K562 (cell line): ENCODE data around the gene JAKMIP2. TPM values are rescaled to one million over a fixed set of nuclear protein-coding genes. Genes with fewer than 3 reads are reported as not detected.

ENCODE experiments used
- ATAC-seq: fragments of 200-7000 bp; cut with Tn5 transposase; 3 replicates; pipeline ENCODE4 v1.9.1; 2020; ENCODE audit warnings: moderate library complexity
- BruUV-seq: library from RNA; stranded (reverse); fragments of 400-500 nt; replicated peaks from 2 replicates; lab custom pipeline; 2021; lab: Mats Ljungman, UMichigan
- CTCF ChIA-PET: fragments of 300-600 bp; formaldehyde crosslinking; extraction: SDS; loops from one replicate; lab custom pipeline; 2021; ENCODE audit warnings: low intra/inter-chr PET ratio; lab: Yijun Ruan, JAX
- POLR2A ChIA-PET: fragments of 300-600, 350-650 bp; sonication (Branson Sonifier 250); formaldehyde crosslinking; extraction: SDS; loops from one replicate; lab custom pipeline; 2021; ENCODE audit warnings: antibody characterized with exemption, inconsistent platforms; lab: Yijun Ruan, JAX
- DNase-seq, 4 experiments: peaks; one replicate each; pipeline versions ENCODE4 v3.0.0 to v3.0.0-alpha.2; 2011 to 2018; ENCODE audit warnings: low spot score in 3 of 4, mixed read lengths in 3 of 4; ENCODE audit errors: extremely low read depth in 1 of 4
- FAIRE-seq: peaks from 2 replicates; lab custom pipeline; 2011; peaks lifted over from hg19 to GRCh38; lab: Jason Lieb, UNC
- H2AFZ ChIP-seq: 2 replicates; pipeline ENCODE4 v1.6.0; 2011; ENCODE audit warnings: low read depth, low read length, control low read depth, inconsistent platforms
- H3K27ac ChIP-seq: fragments of 200-600 bp; 3 replicates; pipeline ENCODE4 v1.8.0; 2011; ENCODE audit warnings: low read depth, mild to moderate bottlenecking, control low read depth, inconsistent platforms, low read length, moderate library complexity, mixed read lengths; ENCODE audit errors: extremely low read depth
- H3K27me3 ChIP-seq, 2 experiments: fragments of 300-600 bp in 1 of 2; 2 replicates in 1 of 2; 3 replicates in 1 of 2; pipeline versions ENCODE4 v1.6.0 to v1.8.0; 2011; ENCODE audit warnings: inconsistent platforms in 2 of 2, low read length in 2 of 2, mild to moderate bottlenecking in 1 of 2, mixed read lengths in 1 of 2, moderate library complexity in 1 of 2; ENCODE audit not compliant: control insufficient read depth in 2 of 2, insufficient read depth in 2 of 2
- H3K36me3 ChIP-seq: fragments of 300-600 bp; 3 replicates; pipeline ENCODE4 v1.8.0; 2011; ENCODE audit warnings: mild to moderate bottlenecking, low read length, inconsistent platforms; ENCODE audit not compliant: control insufficient read depth, insufficient read depth
- H3K4me1 ChIP-seq, 2 experiments: fragments of 200-600 bp in 1 of 2; replicated peaks in 1 of 2; 2 replicates in 1 of 2; 3 replicates in 1 of 2; pipeline versions ENCODE4 v1.5.1 to v1.8.0; 2011; ENCODE audit warnings: inconsistent platforms in 2 of 2, low read length in 2 of 2, mild to moderate bottlenecking in 1 of 2, mixed read lengths in 1 of 2, moderate library complexity in 1 of 2; ENCODE audit not compliant: control insufficient read depth in 2 of 2, insufficient read depth in 2 of 2
- H3K4me2 ChIP-seq: 2 replicates; pipeline ENCODE4 v1.6.1; 2011; ENCODE audit warnings: low read length, control low read depth, inconsistent platforms, mixed read lengths; ENCODE audit not compliant: insufficient read depth
- H3K4me3 ChIP-seq: fragments of 200-600 bp; sonication (generic), shearing (Covaris generic); 2 replicates; pipeline ENCODE4 v1.5.1; 2016; ENCODE audit warnings: control low read depth, inconsistent platforms
- H3K79me2 ChIP-seq: fragments of 200-600 bp; 3 replicates; pipeline ENCODE4 v1.8.0; 2011; ENCODE audit warnings: low read length, inconsistent platforms; ENCODE audit not compliant: control insufficient read depth, insufficient read depth
- H3K9ac ChIP-seq, 2 experiments: 2 replicates each; pipeline versions ENCODE4 v1.6.0 to v1.6.1; 2011; ENCODE audit warnings: low read depth in 2 of 2, low read length in 2 of 2, control low read depth in 1 of 2, inconsistent platforms in 1 of 2, mild to moderate bottlenecking in 1 of 2, mixed read lengths in 1 of 2; ENCODE audit not compliant: insufficient read depth in 1 of 2
- H3K9me1 ChIP-seq: one replicate; pipeline ENCODE4 v1.6.0; 2011; ENCODE audit warnings: inconsistent platforms, mild to moderate bottlenecking, low read length, moderate library complexity; ENCODE audit not compliant: control insufficient read depth, insufficient read depth
- H3K9me3 ChIP-seq: replicated peaks from 2 replicates; pipeline ENCODE4 v1.5.1; 2011; ENCODE audit warnings: low read depth, low read length, inconsistent platforms; ENCODE audit not compliant: control insufficient read depth, insufficient read depth
- H4K20me1 ChIP-seq: replicated peaks from 2 replicates; pipeline ENCODE4 v1.6.1; 2011; ENCODE audit warnings: low read length, inconsistent platforms, mixed read lengths; ENCODE audit not compliant: control insufficient read depth, insufficient read depth
- BDP1 ChIP-seq: IDR thresholded peaks from 3 replicates; pipeline ENCODE4 v1.6.1; 2011; ENCODE audit not compliant: insufficient read length, insufficient read depth
- CBX2 ChIP-seq: fragments of 200-600 bp; sonication (generic); IDR thresholded peaks from one replicate; pipeline ENCODE4 v1.6.1; 2012; ENCODE audit warnings: mild to moderate bottlenecking, low read length, inconsistent platforms; ENCODE audit not compliant: insufficient read depth, poor library complexity, severe bottlenecking
- CGGBP1 ChIP-seq: fragments of 250-450 bp; sonication (Bioruptor Pico); IDR thresholded peaks from 2 replicates; pipeline ENCODE4 v1.9.0; 2021; ENCODE audit warnings: mild to moderate bottlenecking
- FIP1L1 ChIP-seq: fragments of 200-400 bp; formaldehyde crosslinking; IDR thresholded peaks from 2 replicates; pipeline ENCODE4 v1.6.1; 2018; ENCODE audit warnings: mild to moderate bottlenecking, low read depth, low read length; ENCODE audit not compliant: poor library complexity, severe bottlenecking
- FOXO4 ChIP-seq: fragments of 450-650 bp; formaldehyde crosslinking; IDR thresholded peaks from 2 replicates; pipeline ENCODE4 v1.4.0; 2020; ENCODE audit warnings: mild to moderate bottlenecking, moderate library complexity
- L3MBTL2 ChIP-seq: fragments of 450-650 bp; IDR thresholded peaks from 2 replicates; pipeline ENCODE4 v1.6.1; 2016; ENCODE audit warnings: mild to moderate bottlenecking, moderate library complexity
- MXD1 ChIP-seq: fragments of 250-450 bp; sonication (Bioruptor Pico); IDR thresholded peaks from 2 replicates; pipeline ENCODE4 v1.8.0; 2021; ENCODE audit warnings: borderline replicate concordance, mild to moderate bottlenecking, moderate library complexity; ENCODE audit not compliant: poor library complexity, severe bottlenecking
- SMARCE1 ChIP-seq: fragments of 450-650 bp; IDR thresholded peaks from 2 replicates; pipeline ENCODE4 v1.7.1; 2016; ENCODE audit warnings: mild to moderate bottlenecking
- SNAPC5 ChIP-seq: fragments of 250-450 bp; sonication (Bioruptor Pico); IDR thresholded peaks from 2 replicates; pipeline ENCODE4 v1.8.0; 2021; ENCODE audit warnings: moderate library complexity, mild to moderate bottlenecking, inconsistent platforms
- SRSF3 ChIP-seq: fragments of 200-400 bp; formaldehyde crosslinking; IDR thresholded peaks from 2 replicates; pipeline ENCODE4 v1.6.1; 2016; ENCODE audit warnings: mild to moderate bottlenecking, low read length, moderate library complexity; ENCODE audit not compliant: insufficient read depth
- STAT6 ChIP-seq: sonication (generic); formaldehyde crosslinking; IDR thresholded peaks from 2 replicates; pipeline ENCODE4 v1.8.1; 2023; ENCODE audit warnings: mild to moderate bottlenecking, missing genetic modification reagents
- TFE3 ChIP-seq: fragments of 450-650 bp; formaldehyde crosslinking; IDR thresholded peaks from 2 replicates; pipeline ENCODE4 v1.4.0; 2020; ENCODE audit warnings: mild to moderate bottlenecking, mixed read lengths
- WGBS: fragments of 100-300 bp; shearing (Covaris generic); methylation state at CpG from one replicate; pipeline ENCODE4 v1.1.6; 2016; ENCODE audit warnings: low coverage, mixed read lengths; ENCODE audit not compliant: insufficient coverage; ENCODE audit errors: missing lambda C conversion rate; 5-methylcytosine and 5-hydroxymethylcytosine counted together
- in situ Hi-C: fragments of 300-500 bp; cut with MboI; formaldehyde crosslinking; loops from 4 replicates; pipeline ENCODE4 v1.15.0; 2018; ENCODE audit warnings: inconsistent platforms, mixed read lengths
- intact Hi-C: fragments of 100-400 bp; cut with micrococcal nuclease; formaldehyde crosslinking; loops from 2 replicates; pipeline ENCODE4 v1.14.2; 2022
- polyA plus RNA-seq, 8 experiments: library from polyadenylated mRNA; depleted of rRNA in 4 of 8; stranded (reverse) in 5 of 8; unstranded in 3 of 8; fragments of >200 nt; fragmentation: Nextera tagmentation in 2 of 8; fragmentation: Illumina TruSeq in 1 of 8; extraction: Ambion mirVana in 2 of 8; extraction: Trizol in 1 of 8; gene quantifications; 2 replicates each; pipeline versions ENCODE4 v1.2.1 to v1.2.3, GENCODE V29; 2011 to 2014; ENCODE audit warnings: inconsistent platforms in 1 of 8, missing spikeins in 1 of 8
- total RNA-seq, 7 experiments: library from RNA; depleted of rRNA in 6 of 7; stranded (reverse); fragments of >200 nt in 6 of 7; fragmentation: Illumina TruSeq in 2 of 7; extraction: Trizol in 2 of 7; gene quantifications; 2 replicates each; pipeline versions ENCODE4 v1.2.1 to v1.2.3, GENCODE V29; 2011 to 2021; ENCODE audit warnings: low replicate concordance in 1 of 7

The JAKMIP2 gene
- total and polyA plus RNA-seq, 9 of the 15 experiments (the other 6 are each of a cell fraction or from before 2014, with no cell fraction given), result not detected

GRCh38 chr5:147796556-147797308 is 14.2 kb upstream of the JAKMIP2 start:
- ATAC-seq, result no peak
- H3K4me3 ChIP-seq, result no peak overlapping the region
- no peaks in the 10 kb centered on the region for H3K79me2 ChIP-seq
- H3K9ac ChIP-seq, result no peak overlapping the region
- H3K9me1 ChIP-seq, result no peaks in the 10 kb centered on the region
- H3K9me3 ChIP-seq, result peaks cover 1% of the 10 kb centered on the region; the same call in 1 of the 2 replicates
- no peak for FAIRE-seq
- intact Hi-C loops (no loop called here), in situ Hi-C loops (no loop called here)
- no peak for DNase-seq
- H3K27ac ChIP-seq, result no peak overlapping the region
- no peak overlapping the region for H3K4me2 ChIP-seq
- H3K27me3 ChIP-seq, result no peaks in the 10 kb centered on the region
- no peak overlapping the region for H2AFZ ChIP-seq
- BruUV-seq, result no TSS peak
- CTCF ChIA-PET, result no interaction called here
- H3K4me1 ChIP-seq, result no peaks in the 10 kb centered on the region
- H3K36me3 ChIP-seq, result no peaks in the 10 kb centered on the region
- 1% methylated on average over 6 of the region's 6 CpGs for WGBS
- POLR2A ChIA-PET, result interaction anchor here (0.6 to 0.7 kb wide), 2 partner anchors 15 to 232 kb away, joined by 3 read pairs; no protein-coding TSS in a partner anchor
- H4K20me1 ChIP-seq, result no peaks in the 10 kb centered on the region
- TF ChIP-seq MXD1 (no peak), SMARCE1 (no peak), FIP1L1 (no peak), CBX2 (no peak), SRSF3 (no peak), SNAPC5 (CRISPR knock-in tag) (no peak), CGGBP1 (CRISPR knock-in tag) (no peak), TFE3 (no peak), FOXO4 (CRISPR knock-in tag) (no peak), L3MBTL2 (no peak), BDP1 (no peak), STAT6 (CRISPR knock-in tag) (no peak)
